ENCODE data around the gene TMPRSS5.

TMPRSS5 gene

GRCh38 chr11:113664981-113665710 is 41.0 kb downstream of the TMPRSS5 start:
- TF ChIP-seq CTCF (IDR thresholded peaks at IDR 0.05; ENCODE audit: low read depth, low read length) = no peak
- no peak for DNase-seq (ENCODE audit: low read depth, low spot score)
- H3K4me3 ChIP-seq (ENCODE audit: low read depth, low read length) = no peak overlapping the region
- in situ Hi-C loops (cut with HindIII; ENCODE audit: low sequenced_read_pairs) = no loop called here

- H3K4me3 ChIP-seq (ENCODE audit: low read depth, low read length) = no peak overlapping the region
- peak; percentile 78 for DNase-seq (ENCODE audit: low read depth, low spot score)
- no peak for TF ChIP-seq CTCF (IDR thresholded peaks at IDR 0.05; ENCODE audit: low read depth, low read length)
- in situ Hi-C loops (cut with HindIII; ENCODE audit: low sequenced_read_pairs) = no loop called here
Measured at GRCh38 chr11:113664069-113664980, 41.8 kb downstream of the TMPRSS5 start.

GRCh38 chr11:113663567-113663966 is 42.5 kb downstream of the TMPRSS5 start:
- H3K4me3 ChIP-seq (ENCODE audit: low read depth, low read length) = no peak overlapping the region
- TF ChIP-seq CTCF (IDR thresholded peaks at IDR 0.05; ENCODE audit: low read depth, low read length) = no peak
- in situ Hi-C loops (cut with HindIII; ENCODE audit: low sequenced_read_pairs) = no loop called here
- no peak for DNase-seq (ENCODE audit: low read depth, low spot score)

GRCh38 chr11:113655771-113656170 is 50.3 kb downstream of the TMPRSS5 start:
- no peak overlapping the region for H3K4me3 ChIP-seq (ENCODE audit: low read depth, low read length)
- DNase-seq (ENCODE audit: low read depth, low spot score) = no peak
- no peak for TF ChIP-seq CTCF (IDR thresholded peaks at IDR 0.05; ENCODE audit: low read depth, low read length)
- in situ Hi-C loops (cut with HindIII; ENCODE audit: low sequenced_read_pairs) = no loop called here

- TF ChIP-seq CTCF (IDR thresholded peaks at IDR 0.05; ENCODE audit: low read depth, low read length) = no peak
- no peak overlapping the region for H3K4me3 ChIP-seq (ENCODE audit: low read depth, low read length)
- DNase-seq (ENCODE audit: low read depth, low spot score) = no peak
- in situ Hi-C loops (cut with HindIII; ENCODE audit: low sequenced_read_pairs) = no loop called here
Measured at GRCh38 chr11:113651023-113651422, 55.1 kb downstream of the TMPRSS5 start.

- in situ Hi-C loops (cut with HindIII; ENCODE audit: low sequenced_read_pairs) = no loop called here
- no peak for TF ChIP-seq CTCF (IDR thresholded peaks at IDR 0.05; ENCODE audit: low read depth, low read length)
- DNase-seq (ENCODE audit: low read depth, low spot score) = no peak
- H3K4me3 ChIP-seq (ENCODE audit: low read depth, low read length) = no peak overlapping the region
Measured at GRCh38 chr11:113649311-113649710, 56.8 kb downstream of the TMPRSS5 start.
